GF-D8 (cell line): Measurements from ENCODE around the gene BRD4.

Source experiments
- DNase-seq: peaks from one replicate; lab custom pipeline; 2025; lab: John Stamatoyannopoulos, UW

BRD4 gene

GRCh38 chr19:15225760-15226159, 106.6 kb downstream of the BRD4 start:
- no peak for DNase-seq

DNA sequence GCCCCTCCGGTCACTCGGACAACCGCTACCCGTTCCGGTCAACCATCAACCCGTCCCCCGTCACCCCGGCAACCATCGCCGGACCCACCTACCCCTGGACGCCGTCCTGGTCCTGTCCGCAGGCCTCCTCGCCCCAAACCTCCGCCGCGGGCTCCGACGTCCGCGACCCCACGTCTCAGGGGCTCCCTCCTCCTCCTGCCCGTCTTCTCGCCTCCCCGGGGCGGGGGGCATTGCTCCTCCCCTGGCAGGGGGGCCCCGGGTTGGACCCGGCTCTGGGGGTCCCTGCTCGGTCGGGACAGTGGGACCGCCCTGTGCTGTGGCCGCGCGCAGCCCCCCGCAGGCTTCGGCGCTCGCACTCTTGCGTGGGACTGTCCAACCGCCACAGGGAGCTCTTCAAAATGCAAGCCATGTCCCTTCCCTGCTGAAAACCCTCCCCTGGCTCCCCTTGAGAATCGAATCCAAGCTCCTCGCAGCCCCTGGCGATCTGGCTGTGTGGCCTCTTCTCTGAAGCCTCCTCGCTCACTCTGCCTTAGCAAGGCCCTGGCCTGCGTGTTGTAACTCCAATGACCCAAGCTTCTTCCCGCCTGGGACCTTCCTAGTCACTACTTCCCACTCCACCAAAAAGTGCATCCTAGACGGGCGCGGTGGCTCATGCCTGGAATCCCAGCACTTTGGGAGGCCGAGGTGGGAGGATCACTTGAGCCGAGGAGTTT, 108.5 kb downstream of the BRD4 start:
- no peak for DNase-seq

DNA sequence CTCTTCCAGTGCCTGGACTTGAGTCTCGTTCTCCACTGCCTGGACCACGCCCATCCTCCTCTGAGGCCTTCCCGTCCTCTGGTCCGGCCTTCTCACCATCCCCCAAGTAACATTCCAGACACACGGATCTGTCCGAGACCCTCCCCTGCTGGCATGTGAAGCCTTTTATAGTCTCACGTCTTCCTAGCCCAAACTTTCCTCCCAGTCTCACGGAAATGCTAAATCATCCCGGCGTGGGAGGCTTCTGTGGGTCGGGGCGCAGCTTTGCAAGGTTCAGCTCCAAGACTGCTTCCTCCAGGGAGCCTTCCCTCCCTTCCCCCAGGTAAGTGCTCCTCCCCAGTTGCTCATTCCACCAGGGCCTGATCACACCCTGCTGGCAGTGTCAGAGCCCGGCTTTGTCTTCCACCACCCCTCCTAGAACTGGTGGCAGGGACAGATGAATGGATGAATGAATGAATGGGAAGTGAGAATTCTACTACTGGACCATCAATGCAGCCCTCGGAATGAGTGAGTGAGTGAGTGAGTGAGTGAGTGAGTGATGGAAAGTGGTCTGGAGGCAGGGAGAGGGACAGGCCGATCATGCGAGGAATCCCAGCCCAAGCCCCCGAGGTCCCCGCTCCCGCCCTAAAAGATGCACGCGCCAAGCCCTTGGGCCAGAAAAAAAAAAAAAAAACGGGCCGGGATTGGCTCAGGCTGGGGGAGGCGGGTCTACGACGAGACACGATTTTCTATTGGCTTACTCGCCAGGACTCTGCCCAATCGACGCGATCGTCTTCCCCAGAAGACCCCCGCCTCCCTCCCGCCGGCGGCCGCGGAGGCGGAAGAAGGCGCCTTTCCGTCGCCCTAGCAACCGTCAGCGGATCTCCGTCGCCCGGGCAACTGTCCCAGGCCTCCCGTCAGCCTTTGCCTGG, 109.3 kb downstream of the BRD4 start:
- DNase-seq, result no peak

- no peak for DNase-seq
These were observed 111.5 kb downstream of the BRD4 start for GRCh38 chr19:15220833-15221232.

DNA sequence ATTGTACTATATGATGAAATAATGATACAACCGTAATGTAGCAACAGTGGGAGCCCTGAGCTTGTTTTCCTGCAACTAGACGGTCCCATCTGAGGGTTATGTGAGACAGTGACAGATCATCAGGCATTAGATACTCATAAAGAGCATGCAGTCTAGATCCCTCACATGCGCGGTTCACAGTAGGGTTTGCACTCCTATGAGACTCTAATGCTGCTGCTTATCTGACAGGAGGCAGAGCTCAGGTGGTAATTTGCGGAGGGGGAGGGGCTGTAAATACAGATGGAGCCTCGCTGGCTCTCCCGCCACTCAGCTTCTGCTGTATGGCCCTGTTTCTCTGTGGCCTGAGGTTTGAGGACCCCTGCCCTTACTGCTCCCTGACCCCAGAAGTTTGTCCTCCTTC, 113.8 kb downstream of the BRD4 start:
- no peak for DNase-seq

DNA sequence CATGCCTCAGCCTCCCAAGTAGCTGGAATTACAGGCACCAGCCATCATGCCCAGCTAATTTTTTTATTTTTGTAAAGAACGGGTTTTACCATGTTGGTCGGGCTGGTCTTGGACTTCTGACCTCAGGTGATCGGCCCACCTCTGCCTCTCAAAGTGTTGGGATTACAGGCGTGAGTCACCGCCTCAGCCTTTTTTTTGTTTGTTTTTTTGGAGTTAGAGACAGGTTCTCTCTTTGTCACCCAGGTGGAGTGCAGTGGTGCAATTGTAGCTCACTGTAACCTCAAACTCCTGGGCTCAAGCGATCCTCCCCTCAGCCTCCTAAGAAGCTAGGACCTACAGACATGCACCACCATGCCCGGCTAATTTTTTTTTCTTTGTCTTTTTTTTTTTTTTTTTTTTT, 116.0 kb downstream of the BRD4 start:
- no peak for DNase-seq

DNA sequence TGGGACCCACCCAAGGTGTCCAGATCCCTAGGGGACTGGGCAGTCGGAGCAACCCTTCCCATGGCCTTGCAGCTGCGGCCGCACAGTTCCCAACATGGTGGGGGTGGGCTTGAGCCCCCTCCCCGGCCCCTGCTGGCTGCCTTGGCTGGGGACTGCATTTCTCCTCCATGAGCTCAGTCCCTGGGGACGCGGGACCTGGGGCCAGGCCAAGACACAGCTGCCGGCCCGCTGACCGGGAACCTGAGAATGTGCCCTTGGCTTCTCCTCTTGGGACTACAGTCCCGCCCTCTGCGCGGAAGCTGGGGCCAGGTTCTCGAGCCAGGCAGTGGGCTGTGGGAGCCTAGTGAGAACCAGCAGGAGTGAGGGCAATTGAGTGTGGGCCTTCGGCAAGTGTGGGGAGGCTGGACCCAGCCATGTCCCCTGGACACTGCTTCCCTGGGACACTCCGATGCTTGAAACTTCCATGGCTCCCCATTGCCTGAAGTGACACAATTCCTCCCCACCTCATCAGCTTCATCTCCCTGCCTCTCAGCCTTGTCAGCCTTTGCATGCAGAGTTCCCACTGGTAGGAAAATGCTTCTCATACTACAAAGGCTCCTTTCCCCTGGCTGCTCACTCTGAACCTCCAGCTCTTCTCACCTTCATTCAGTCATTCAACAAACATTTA, 118.5 kb downstream of the BRD4 start:
- no peak for DNase-seq

DNA sequence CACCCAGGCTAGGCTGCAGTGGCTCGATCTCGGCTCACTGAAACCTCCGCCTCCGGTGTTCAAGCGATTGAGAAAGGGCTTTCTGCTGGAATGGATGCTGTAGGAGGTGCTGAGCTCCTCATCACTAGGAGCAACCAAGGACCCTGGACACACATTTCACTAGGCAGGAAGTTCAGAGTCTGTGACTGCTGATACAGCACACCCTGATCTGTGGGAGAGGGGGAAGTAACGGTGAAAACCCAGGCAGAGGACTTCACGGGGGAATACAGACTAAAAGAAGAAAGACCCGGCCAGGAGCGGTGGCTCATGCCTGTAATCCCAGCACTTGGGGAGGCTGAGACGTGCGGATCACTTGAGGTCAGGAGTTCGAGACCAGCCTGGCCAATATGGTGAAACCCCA, 119.6 kb downstream of the BRD4 start:
- DNase-seq, result no peak

DNA sequence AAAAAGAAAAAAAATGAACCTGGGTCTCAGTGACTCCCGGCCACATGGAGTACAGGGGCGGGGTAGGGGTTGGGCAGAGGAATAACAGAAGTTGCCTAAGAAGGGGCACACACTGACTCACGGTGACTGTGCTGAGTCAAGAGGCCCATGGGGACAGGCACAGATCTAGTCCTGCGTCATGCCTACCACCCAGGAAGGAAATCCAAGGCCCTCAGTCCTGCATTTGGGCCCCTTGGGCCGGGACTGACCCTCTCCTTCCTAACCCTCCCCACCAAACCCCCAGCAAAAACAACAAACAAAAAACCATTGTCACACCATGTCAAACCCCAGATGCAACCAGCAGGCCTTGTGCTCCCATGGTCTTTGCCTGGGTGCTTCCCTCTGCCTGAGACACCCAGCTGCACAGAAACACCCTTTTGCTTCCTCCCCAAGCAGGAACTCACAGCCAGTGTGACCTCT, 122.0 kb downstream of the BRD4 start:
- peak; percentile 87 for DNase-seq

DNA sequence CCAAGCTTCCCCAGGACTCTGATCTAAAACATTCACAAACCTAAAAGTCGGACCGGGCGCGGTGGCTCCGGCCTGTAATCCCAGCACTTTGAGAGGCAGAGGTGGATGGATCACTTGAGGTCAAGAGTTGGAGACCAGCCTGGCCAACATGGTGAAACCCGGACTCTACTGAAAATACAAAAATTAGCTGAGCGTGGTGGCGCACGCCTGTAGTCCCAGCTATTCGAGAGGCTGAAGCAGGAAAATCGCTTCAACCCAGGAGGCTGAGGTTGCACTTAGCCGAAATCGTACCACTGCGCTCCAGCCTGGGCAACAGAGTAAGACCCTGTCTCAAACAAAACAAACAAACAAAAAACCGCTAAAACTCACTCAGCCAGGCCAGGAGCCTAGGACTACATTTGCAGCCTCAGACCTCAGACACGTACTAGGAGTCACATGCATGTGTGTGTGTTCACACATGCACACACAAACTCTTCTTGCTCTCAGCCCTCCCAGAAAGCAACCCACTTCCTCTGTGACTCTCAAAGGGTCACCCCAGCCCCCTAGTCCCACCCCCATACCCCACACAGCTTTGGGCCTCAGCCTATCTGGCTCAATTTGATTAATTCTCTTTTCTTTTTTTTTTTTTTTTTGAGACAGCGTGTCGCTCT, 130.8 kb downstream of the BRD4 start:
- DNase-seq, result no peak

DNA sequence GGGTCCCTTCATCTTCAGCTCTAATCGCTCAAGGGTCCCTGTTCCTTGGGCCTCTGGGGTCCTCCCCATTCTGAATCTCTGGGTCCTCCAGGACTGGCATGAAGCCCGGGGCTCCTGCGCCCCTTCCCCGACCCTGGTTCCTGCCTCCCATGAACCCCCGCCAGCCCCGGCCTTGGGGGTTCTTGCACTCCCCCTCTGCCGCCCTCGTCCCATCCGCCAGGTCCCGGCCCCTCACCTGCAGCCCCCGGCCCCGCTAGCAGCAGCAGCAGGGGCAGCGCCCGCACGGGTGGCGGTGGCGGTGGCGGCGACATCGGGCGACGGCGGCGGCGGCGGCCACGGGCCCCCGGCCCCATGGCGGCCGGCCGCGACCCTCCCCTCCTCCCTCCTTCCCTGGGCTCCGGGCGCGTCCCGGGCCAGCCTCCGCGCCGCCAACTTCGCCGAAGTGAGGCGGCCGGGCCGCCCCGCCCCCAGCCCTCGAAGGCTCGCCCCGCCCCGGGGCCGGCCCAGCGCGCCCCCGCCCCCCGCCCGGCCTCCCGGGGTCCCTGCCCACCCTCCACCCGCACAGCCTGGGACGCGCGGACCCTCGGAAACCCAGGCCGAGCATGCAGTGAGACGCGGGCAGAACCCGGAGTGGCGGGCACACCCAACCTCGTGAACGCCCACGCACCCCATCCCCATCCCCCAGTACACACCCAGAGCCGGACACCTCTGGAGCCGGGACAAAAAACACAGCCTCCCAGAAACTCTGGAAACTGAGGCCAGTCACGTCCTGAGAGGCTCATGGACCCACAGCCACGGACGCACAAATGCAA, 131.6 kb downstream of the BRD4 start, which contains the start of gene NOTCH3:
TSS of gene NOTCH3 (minus strand) at position 443 of the 812 bp plus-strand sequence. CDS start at position 353, 90 bp downstream.
- no peak for DNase-seq

GRCh38 chr19:15199661-15200552, 132.4 kb downstream of the BRD4 start:
- no peak for DNase-seq

GRCh38 chr19:15198951-15199660, 133.2 kb downstream of the BRD4 start:
- DNase-seq, result no peak

DNA sequence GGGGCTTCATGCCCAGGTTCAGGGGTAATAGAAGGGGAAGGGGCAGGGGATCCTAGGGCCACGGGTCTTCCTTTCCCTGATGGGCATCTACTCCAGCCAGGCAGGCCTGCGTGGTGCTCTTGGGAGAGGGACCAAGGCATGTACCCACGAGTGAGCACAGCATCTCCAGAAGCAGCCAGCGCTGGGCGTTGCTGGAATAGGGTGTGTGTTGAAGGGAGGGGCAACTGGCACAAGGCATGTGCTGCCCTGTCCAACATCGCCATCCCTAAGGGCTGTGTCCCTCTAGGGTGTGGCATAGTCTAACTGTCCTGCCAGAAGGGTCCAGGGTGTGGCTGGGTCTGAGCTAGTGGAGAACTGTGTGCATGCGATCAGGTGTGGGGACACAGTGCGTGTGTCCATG, 134.4 kb downstream of the BRD4 start:
- DNase-seq, result no peak

- DNase-seq, result peak; percentile 75
These were observed 134.9 kb downstream of the BRD4 start for GRCh38 chr19:15197275-15197941.

DNA sequence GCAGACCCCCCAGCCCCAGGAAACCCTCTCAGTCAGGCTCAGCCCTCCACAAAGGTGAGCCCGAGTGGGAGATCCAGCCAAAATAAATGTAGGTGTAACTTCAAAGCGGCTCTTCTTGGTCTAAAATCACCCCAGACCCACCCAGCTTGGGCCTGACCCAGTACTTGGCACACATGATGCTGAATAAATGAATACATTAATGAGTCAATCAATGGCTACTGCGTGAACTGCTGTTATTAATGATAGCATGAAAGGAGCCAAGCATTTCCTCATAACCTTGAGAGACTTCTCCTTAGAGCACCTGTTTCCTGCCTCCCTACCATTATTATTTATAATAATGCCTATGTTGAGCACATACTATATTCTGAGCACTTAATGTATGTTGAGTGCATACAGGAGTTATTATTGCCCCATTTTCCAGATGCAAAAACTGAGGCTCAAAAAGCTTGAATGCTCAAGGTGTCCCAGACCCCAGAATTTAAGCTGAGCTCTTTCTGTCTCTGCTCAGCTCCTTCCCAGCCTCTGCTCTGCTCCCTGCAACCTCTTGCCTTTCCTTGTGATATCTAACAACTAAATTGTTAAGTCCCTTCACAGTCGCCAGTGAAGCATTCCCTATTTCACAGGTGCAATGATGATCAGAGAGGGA, 135.9 kb downstream of the BRD4 start:
- no peak for DNase-seq

DNA sequence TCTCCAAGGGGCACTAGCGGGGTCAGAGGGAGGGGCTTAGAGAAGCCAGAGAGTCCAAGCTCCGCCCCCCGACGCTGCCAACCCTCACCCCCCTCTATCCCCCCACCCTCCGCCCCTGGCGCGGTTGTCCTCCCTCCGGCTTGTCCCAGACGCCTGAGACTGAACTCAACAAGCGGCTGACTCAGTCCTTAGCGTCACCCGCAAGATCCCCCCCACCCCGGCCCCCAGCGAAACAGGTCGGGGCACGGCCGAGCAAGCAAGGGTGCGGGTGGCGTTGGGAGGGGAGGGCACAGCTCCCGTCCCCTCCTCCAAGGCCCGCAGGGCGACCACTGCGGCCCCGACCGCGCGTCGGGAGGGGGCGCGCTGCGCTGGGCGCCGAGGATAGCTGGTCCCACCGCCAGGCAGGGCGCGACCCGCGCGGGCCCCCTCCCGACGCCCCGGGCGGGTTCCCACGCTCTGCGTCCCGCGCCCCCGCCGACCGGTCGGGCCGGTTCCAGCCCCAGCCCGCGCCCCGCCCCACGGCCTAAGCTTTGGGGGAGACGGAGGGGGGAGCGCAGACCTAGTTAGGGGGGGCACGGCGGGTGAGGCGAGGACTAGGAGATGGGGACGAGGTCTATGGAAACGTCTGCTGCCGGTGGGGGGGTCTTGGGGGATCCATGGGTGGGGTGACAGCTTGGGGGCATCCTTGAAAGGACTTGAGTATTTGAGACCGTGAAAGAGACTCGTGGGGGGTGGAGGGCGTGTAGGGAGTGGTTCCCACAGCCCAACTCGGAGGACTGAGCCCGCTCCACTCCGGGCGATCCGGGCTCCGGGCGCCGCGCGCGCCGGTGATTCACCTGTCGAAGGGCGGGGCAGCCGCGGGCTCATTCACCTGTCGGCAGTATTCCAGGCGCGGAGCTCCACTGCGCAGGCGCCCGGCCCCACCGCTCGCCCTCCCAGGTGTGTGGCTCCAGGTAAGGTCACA, 136.7 kb downstream of the BRD4 start:
- DNase-seq, result no peak
